22Rv1 (cell line): Measurements from ENCODE around the gene QSER1.
"Not testable (repeated sequence)": the region's sequence is repeated elsewhere in the genome, so short reads cannot be mapped to it uniquely, and the experiment has no call there.

ENCODE experiments used
- H3K27ac ChIP-seq: fragments of 450-650 bp; 2 replicates; pipeline ENCODE4 v1.5.1; 2017
- ZFX ChIP-seq: fragments of 450-650 bp; IDR thresholded peaks from 2 replicates; pipeline ENCODE4 v1.6.1; 2017; ENCODE audit warnings: antibody characterized with exemption, borderline replicate concordance
- TF ChIP-seq, protein P1 (sequence below): fragments of 450-650 bp; IDR thresholded peaks from 2 replicates; pipeline ENCODE4 v1.5.1; 2017; ENCODE audit warnings: mild to moderate bottlenecking

QSER1 gene

GRCh38 chr11:32960553-32961164 is 68.0 kb downstream of the QSER1 start:
- H3K27ac ChIP-seq = no peak overlapping the region
- TF ChIP-seq, protein P1, sequence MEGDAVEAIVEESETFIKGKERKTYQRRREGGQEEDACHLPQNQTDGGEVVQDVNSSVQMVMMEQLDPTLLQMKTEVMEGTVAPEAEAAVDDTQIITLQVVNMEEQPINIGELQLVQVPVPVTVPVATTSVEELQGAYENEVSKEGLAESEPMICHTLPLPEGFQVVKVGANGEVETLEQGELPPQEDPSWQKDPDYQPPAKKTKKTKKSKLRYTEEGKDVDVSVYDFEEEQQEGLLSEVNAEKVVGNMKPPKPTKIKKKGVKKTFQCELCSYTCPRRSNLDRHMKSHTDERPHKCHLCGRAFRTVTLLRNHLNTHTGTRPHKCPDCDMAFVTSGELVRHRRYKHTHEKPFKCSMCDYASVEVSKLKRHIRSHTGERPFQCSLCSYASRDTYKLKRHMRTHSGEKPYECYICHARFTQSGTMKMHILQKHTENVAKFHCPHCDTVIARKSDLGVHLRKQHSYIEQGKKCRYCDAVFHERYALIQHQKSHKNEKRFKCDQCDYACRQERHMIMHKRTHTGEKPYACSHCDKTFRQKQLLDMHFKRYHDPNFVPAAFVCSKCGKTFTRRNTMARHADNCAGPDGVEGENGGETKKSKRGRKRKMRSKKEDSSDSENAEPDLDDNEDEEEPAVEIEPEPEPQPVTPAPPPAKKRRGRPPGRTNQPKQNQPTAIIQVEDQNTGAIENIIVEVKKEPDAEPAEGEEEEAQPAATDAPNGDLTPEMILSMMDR = peak; percentile 77
- TF ChIP-seq ZFX = no peak

GRCh38 chr11:32962016-32962415 is 69.4 kb downstream of the QSER1 start:
- H3K27ac ChIP-seq = no peak overlapping the region
- TF ChIP-seq, protein P1 = no peak
- no peak for TF ChIP-seq ZFX

DNA sequence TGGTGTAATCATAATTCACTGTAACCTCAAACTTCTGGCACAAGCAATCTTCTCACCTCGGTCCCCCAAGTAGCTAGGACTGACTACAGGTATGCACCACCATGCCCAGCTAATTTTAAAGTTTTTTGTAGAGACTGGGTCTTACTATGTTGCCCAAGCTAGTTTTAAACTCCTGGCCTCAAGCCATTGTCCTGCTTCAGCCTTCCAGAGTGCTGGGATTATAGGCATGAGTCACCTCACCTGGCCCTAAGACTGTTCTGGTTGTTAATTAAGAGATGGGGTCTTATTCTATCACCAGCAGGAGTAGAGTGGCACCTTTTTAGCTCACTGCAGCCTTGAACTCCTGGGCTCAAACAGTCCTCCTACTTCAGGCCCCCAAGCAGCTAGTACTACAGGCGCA is 71.1 kb downstream of the QSER1 start:
- TF ChIP-seq, protein P1 = no peak
- no peak for TF ChIP-seq ZFX
- H3K27ac ChIP-seq = no peak overlapping the region

- TF ChIP-seq ZFX = no peak
- TF ChIP-seq, protein P1 = no peak
- H3K27ac ChIP-seq = no peak overlapping the region
Measured at GRCh38 chr11:32968541-32968940, 75.9 kb downstream of the QSER1 start.

DNA sequence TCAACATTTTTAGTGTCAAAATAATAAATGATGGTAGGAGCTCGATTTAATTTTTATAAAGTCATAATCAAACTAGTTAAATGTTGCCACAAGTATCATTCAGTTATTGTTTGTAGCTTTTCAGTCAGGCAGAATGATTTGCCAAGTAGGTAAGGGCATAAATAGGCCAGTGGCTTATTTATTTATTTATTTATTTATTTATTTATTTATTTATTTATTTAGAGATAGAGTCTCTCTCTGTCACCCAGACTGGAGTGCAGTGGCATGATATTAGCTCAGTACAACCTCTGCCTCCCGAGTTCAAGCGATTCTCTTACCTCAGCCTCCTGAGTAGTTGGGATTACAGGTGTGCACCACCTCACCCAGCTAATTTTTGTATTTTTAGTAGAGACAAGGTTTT is 79.6 kb downstream of the QSER1 start:
- not testable (repeated sequence) for H3K27ac ChIP-seq

DNA sequence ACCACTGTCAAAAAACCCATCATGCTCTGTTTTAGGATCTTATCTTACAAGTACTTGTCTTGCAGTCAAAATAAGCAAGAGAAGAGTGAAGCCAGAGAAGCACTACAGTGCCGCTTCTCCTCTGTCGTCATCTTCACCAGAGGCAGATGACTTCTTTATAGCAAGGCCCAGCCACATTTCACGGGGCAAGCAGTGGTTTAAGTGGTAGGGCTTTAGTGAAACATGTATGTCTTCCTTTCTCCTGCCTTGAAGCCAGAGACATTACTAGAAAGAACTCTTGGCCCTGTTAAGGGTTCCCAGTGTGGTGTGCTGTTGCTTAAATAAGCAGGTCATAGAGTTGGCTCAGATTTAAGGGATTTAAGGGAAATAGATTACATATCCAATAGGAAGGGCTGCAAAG is 80.2 kb downstream of the QSER1 start:
- TF ChIP-seq, protein P1 = no peak
- no peak for TF ChIP-seq ZFX
- H3K27ac ChIP-seq = no peak overlapping the region

GRCh38 chr11:32982626-32983025 is 90.0 kb downstream of the QSER1 start:
- no peak overlapping the region; the same call in 1 of the 2 replicates for H3K27ac ChIP-seq

More at GRCh38 chr11:32982626-32983025, 90.0 kb downstream of the QSER1 start:
- no peak for TF ChIP-seq ZFX
- TF ChIP-seq, protein P1 = no peak
